Stimulated activated effector memory CD8-positive, alpha-beta T cell treated with anti-CD3 and anti-CD28 coated beads, Interleukin-12 subunit alpha, Interleukin-12 subunit beta, amount 100 ng/mL, for 72 hours (primary cell): ENCODE results near the gene SLC43A3.

Experiments
- ATAC-seq: fragments of 150-1000 bp; cut with Tn5 transposase; 2 replicates; pipeline ENCODE4 v1.10.0; 2021
- DNase-seq, 2 donors: peaks; one replicate each; pipeline ENCODE4 v3.0.0; 2021 to 2022; ENCODE audit warnings: low spot score in 2 of 2
- H3K27ac Mint-ChIP-seq: one replicate; pipeline ENCODE4 v1.8.0; 2022; ENCODE audit warnings: mild to moderate bottlenecking, mixed read lengths
- H3K36me3 Mint-ChIP-seq: one replicate; pipeline ENCODE4 v1.8.0; 2022; ENCODE audit warnings: mild to moderate bottlenecking, mixed read lengths
- H3K4me1 Mint-ChIP-seq: one replicate; pipeline ENCODE4 v1.8.0; 2022; ENCODE audit warnings: mixed read lengths
- H3K4me3 Mint-ChIP-seq: one replicate; pipeline ENCODE4 v1.8.0; 2022; ENCODE audit warnings: mild to moderate bottlenecking, mixed read lengths
- H3K9me3 Mint-ChIP-seq: one replicate; pipeline ENCODE4 v1.8.0; 2022; ENCODE audit warnings: mixed read lengths

Gene SLC43A3

DNA sequence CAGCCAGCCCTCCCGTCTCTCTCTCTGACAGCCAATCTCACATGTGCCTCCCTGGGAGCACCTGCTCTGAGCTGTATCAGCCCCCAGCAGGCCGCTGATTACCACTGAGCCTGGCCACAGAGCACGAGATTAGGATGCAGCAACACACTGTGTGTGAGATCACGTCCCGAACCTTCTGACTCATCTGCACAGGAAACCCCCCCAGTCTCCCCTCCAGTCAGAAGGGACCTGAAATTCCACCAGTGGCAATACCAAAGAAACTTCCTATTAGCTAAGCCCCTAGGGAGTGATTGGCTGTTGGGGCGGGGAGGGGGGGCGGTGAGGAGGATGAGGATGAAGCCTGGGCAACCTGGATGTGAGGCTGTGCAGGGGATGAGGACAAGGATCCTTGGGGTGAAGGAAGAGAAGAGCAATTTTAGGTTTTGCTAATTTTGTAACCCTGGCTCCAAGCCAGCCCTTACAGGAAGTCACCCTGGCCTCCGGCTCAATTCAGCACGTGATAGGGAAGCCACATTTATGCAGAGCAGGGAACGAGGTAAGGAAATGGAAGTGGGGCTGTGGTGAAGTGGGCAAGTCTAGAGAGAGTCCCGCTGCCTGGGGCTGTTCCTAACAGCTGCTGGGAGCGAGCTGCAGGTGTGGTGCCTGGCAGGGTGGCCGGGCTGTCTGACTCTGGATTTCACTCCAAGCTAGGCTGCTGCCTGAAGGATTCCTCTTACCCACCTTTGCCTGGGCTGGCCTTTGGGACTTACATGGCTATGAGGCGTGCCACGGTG, 1.9 kb downstream of the SLC43A3 start:
- ATAC-seq = peak; percentile 97
- H3K4me1 Mint-ChIP-seq = peaks cover 66% of the 10 kb centered on the region
- peak; percentile 66 to 91 for DNase-seq
- peak overlapping the region; percentile 96 for H3K27ac Mint-ChIP-seq
- H3K9me3 Mint-ChIP-seq = no peaks in the 10 kb centered on the region
- peaks cover 76% of the 10 kb centered on the region for H3K36me3 Mint-ChIP-seq
- H3K4me3 Mint-ChIP-seq = peak overlapping the region; percentile 93

DNA sequence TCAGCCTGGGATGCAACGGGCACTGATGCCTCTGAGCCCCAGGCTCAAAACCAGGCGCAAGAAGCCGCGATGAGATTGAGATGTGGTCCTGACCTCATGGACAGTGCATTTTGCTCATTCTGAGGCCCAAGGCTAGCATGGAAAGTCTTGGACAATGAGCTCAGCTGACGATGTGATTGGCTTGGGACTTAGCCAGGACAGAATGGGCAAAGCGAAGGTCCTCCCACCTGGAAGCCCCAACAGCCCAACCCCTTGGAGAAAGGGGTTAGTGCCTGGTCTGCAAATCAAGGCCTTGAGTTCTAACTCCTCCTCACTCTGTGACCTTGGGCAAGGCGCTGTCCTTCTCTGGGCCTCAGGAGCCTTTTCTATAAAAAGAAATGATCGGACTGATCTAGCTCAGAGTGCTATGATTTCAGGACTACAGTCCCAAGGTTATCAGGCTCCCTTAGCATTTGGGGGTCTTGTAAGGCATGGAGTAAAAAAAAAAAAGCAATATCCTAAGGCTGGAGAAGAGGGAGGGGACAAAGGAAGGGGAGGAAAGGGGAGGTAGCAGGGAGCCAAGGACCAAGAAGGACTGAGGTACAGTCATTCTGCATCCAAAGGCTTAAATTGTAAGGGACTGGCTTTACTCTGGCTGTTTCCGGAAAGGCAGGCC, 2.7 kb downstream of the SLC43A3 start:
- peak overlapping the region; percentile 96 for H3K27ac Mint-ChIP-seq
- peak overlapping the region; percentile 93 for H3K4me3 Mint-ChIP-seq
- no peaks in the 10 kb centered on the region for H3K9me3 Mint-ChIP-seq
- peaks cover 69% of the 10 kb centered on the region for H3K4me1 Mint-ChIP-seq
- ATAC-seq (no peak), DNase-seq (no peak)
- peaks cover 83% of the 10 kb centered on the region for H3K36me3 Mint-ChIP-seq

DNA sequence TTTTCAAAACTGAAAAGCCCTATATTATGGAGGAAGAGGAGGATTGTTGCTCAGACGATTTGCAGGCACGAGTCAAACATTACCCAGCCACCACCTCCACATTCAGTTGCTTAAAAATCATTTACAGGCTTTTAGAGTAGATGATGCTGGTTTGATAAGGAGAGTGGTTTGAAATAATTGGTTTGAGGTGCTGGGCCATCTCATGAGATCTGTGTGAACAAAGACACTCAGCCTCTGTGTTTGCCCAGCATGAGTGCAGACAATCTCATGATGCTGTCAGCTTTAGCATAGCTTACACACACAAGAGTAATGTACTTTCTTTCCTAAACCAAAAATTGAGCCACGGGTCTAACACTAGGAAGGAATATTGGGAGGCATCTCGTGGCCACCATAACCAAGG, 4.3 kb downstream of the SLC43A3 start:
- ATAC-seq (no peak), DNase-seq (no peak)
- Mint-ChIP-seq H3K36me3 (peaks cover 99% of the 10 kb centered on the region), H3K4me3 (peak overlapping the region; percentile 93), H3K27ac (peak overlapping the region; percentile 96), H3K9me3 (no peaks in the 10 kb centered on the region), H3K4me1 (peaks cover 71% of the 10 kb centered on the region)

DNA sequence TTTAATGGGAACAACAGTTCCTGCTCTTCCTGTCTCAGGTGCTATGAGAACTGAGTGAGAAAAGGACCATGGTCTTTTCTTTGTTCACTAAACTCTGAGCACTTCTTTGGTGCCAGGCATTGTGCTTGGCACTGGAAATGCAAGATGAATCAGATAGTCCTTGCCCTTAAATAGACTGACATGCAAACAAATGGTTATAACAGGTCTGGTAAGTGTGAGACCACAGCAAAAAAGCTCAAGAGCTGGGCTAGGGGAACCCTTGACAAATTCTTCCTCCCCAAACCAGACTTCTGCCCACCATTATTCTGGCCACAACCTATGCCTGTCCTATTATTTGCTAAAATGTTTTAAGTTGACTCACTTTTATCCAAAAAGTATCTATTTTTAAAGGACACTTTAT, 5.1 kb downstream of the SLC43A3 start:
- peak overlapping the region; percentile 93 for H3K4me3 Mint-ChIP-seq
- DNase-seq (no peak), ATAC-seq (no peak)
- H3K36me3 Mint-ChIP-seq = peaks cover 100% of the 10 kb centered on the region
- H3K4me1 Mint-ChIP-seq = peaks cover 70% of the 10 kb centered on the region
- H3K9me3 Mint-ChIP-seq = no peaks in the 10 kb centered on the region
- peak overlapping the region; percentile 12 for H3K27ac Mint-ChIP-seq

DNA sequence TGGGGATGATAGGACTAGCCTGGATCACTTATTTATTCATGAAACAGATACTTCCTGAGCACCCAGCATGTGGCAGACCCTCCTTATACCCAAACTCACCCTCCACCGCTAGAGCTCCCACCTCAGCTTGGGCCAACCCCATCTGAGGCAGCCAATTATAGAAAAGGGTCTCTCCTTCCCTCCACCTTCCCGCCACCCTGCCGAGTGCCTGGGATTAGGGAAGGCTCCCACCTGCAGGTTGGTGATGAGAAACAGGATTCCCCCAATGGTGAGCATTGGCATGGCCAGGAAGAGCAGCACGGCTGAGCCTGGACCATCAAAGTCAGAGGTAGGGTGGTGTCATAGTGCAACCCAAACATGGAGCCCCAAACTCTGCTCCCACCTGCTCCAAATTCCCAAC, 5.9 kb downstream of the SLC43A3 start:
- Mint-ChIP-seq H3K4me3 (peak overlapping the region; percentile 93), H3K36me3 (peaks cover 100% of the 10 kb centered on the region), H3K27ac (no peak overlapping the region), H3K4me1 (peaks cover 73% of the 10 kb centered on the region), H3K9me3 (no peaks in the 10 kb centered on the region)
- DNase-seq = no peak
- ATAC-seq = no peak

DNA sequence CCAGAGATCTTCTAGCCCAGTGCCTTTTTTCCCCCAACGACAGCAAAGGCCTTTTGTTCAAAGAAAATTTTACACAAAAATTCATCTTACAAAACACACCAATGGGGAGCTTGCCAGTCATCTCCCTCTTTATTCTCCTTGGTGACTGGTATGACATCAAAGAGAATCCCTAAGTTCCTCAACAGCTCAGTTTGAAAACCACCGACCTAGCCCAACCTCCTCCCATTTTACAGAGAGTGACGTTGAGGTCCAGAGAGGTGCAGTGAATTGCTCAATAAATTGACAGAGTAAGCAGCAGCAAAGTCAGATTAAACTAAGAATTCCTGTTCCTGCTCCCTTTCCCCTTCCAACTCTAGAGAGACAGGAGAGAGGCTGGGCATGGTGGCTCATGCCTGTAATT, 7.8 kb downstream of the SLC43A3 start:
- no peak for ATAC-seq
- Mint-ChIP-seq H3K4me1 (peaks cover 77% of the 10 kb centered on the region), H3K27ac (no peak overlapping the region), H3K4me3 (no peak overlapping the region), H3K36me3 (peaks cover 100% of the 10 kb centered on the region), H3K9me3 (no peaks in the 10 kb centered on the region)
- DNase-seq = no peak

DNA sequence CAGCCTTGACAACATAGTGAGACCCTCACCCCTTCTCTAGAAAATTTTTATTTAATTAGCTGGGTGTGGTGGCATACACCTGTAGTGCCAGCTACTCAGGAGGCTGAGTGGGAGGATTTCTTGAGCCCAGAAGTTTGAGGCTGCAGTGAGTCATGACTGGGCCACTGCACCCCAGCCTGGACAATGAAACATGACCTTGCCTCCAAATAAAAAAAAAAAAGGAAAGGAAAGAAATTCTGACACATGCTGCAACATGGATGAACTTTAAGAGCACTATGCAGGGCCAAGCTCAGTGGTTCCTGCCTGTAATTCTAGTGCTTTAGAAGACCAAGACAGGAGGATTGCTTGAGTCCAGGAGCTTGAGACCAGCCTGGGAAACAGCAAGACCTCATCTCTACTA, 8.8 kb downstream of the SLC43A3 start:
- DNase-seq = no peak
- ATAC-seq = no peak
- Mint-ChIP-seq H3K36me3 (peaks cover 100% of the 10 kb centered on the region), H3K27ac (no peak overlapping the region), H3K4me1 (peaks cover 77% of the 10 kb centered on the region), H3K4me3 (no peak overlapping the region), H3K9me3 (no peaks in the 10 kb centered on the region)

DNA sequence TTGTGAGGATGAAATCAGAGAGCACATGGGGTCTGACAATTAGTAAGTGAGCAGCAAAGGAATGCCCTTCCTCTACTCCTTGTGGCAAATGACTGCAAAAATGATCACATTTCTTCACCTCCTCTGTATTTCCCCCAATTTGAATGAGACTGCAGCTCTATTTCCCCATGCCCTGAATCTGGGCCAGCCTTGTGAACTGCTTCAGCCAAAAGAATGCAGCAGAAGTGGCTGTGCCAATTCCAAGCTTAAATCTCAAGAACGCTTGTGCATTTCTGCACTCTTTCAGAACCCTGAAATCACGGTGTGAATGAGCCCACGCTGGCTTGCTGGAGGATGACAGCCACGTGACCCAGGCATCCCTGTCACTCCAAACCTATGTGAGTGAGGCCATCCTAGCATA, 9.9 kb downstream of the SLC43A3 start:
- Mint-ChIP-seq H3K27ac (no peak overlapping the region), H3K36me3 (peaks cover 100% of the 10 kb centered on the region), H3K4me1 (peaks cover 71% of the 10 kb centered on the region), H3K4me3 (no peak overlapping the region), H3K9me3 (no peaks in the 10 kb centered on the region)
- no peak for ATAC-seq
- DNase-seq = no peak

DNA sequence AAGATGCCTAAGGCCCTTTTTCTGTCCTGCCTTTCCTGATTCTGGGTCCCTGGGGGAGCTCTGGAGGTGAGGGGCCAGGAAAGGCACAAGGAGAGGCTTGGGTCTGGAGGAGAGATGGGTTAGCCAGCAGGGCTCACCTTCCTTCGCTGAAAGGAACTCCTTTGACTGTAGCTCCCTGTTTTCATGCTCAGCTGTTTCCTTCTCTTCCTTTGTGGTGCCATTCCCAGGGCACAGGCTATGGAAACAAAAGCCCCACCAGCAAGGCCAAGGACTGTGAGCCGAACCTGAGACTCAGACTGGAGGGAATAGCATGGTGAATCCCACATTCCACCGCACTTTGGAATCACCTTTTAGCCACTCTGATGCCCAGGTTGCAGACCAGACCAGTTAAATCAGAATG, 10.5 kb downstream of the SLC43A3 start:
- H3K36me3 Mint-ChIP-seq = peaks cover 100% of the 10 kb centered on the region
- peak overlapping the region; percentile 70 for H3K27ac Mint-ChIP-seq
- ATAC-seq (no peak), DNase-seq (no peak)
- H3K4me3 Mint-ChIP-seq = no peak overlapping the region
- no peaks in the 10 kb centered on the region for H3K9me3 Mint-ChIP-seq
- peaks cover 65% of the 10 kb centered on the region for H3K4me1 Mint-ChIP-seq

DNA sequence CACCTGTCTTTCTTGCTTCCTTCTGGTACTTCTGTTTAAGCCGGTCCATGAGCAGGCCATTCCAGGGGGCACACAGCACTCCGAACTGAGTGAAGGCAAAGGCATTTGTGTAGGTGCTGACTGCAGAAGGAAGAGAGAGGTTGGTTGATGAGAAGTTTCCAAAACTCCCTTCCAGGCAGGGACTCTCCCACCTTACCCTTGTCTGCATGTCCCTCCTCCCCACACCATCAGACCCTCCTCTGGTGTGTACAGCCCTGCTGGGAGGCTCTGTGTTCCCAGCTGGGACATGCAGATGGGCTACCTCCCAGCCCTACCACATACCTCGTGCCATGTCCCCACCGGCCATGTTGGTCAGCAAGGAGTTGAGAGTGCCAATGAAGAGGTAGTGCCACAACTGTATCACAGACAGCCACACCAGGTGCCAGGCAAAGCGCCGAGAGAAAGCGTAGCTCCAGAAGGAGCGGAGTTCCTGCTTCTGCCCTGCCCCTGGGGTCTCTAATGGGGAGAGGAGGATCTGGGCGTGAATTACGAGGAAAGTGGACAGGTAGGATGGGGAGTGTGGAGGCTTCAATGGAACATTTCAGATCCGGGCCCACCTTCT, 12.2 kb downstream of the SLC43A3 start:
- DNase-seq (no peak), ATAC-seq (peak; percentile 26)
- Mint-ChIP-seq H3K36me3 (peaks cover 100% of the 10 kb centered on the region), H3K27ac (peak overlapping the region; percentile 64), H3K4me3 (no peak overlapping the region), H3K9me3 (no peaks in the 10 kb centered on the region), H3K4me1 (peaks cover 61% of the 10 kb centered on the region)

DNA sequence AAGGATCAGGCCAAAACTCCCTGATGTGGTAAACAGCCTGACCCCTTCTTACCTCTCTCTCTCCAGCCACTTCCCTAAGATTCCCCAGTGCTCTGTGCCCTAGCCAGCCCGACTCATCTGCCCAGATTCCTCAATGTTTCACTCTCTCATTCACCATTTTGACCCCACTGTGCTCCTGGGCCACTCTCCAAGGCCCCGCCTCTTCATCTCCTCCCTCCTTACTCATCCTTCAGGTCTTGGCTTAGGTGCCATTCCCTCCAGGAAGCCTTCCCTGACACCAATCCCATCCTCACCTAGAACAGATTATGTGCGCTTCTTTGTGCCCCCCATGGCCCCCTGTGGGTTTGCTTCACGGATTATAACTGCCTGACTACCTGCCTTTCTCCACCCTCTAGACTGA, 13.2 kb downstream of the SLC43A3 start:
- no peak overlapping the region for H3K4me3 Mint-ChIP-seq
- no peaks in the 10 kb centered on the region for H3K9me3 Mint-ChIP-seq
- DNase-seq (no peak), ATAC-seq (no peak)
- H3K36me3 Mint-ChIP-seq = peaks cover 100% of the 10 kb centered on the region
- peaks cover 62% of the 10 kb centered on the region for H3K4me1 Mint-ChIP-seq
- H3K27ac Mint-ChIP-seq = peak overlapping the region; percentile 80

DNA sequence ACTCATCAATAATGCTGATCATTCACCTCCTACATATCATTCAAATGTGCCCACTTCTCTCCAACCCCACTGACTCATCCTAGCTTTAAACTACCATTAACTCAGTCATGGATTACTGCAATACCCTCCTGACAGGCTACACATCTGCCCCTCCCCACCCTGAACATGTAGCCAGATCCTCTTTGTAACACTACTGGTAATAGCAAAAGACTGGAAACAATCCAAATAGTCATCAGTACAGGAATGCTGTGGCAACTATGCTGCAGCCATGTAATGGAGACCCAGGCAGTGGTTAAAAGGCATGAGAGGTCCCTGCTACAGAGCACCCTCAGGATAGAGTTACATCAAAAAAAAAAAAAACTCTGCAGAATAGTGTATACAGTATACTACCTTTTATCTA, 16.6 kb downstream of the SLC43A3 start:
- Mint-ChIP-seq H3K4me3 (no peak overlapping the region), H3K36me3 (peaks cover 100% of the 10 kb centered on the region), H3K9me3 (no peaks in the 10 kb centered on the region), H3K27ac (peak overlapping the region; percentile 51), H3K4me1 (peaks cover 70% of the 10 kb centered on the region)
- no peak for DNase-seq
- no peak for ATAC-seq

DNA sequence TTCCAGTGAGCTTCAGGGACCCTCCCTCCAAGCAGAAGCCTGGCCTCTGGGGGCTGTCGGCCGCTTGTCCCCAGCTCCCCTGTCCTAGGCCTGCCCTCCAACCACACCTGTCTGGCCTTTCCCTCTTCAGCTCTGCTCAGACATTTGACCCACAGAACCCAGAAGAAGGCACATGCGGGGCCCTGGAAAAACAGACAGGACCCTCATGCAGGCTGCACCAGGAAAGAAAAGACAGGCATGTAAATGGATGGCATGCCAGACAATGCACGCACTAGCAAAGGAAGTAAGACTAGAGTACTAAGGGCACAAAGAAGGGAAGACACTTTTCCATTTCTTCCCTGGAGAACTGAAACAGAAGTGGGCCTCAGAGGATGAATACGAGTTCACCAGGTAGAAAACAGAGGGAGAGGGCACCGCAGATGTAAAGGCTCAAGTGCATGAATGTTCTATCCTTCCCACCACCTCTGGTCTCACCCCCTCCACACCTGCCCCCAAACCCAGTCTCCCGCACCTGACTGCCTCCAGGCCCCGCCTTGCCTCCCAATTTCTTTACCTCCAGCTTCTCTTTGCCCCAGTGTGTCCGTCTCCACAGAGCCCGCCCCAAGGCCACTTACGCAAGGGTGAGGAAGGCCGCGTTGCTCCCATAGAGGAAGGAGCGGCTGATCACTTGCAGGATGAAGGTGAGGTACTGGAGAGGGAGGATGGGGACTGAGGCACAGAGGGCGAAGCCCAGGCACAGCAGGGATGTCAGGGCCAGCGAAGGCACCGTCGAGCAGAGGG, 17.4 kb downstream of the SLC43A3 start:
- Mint-ChIP-seq H3K4me1 (peaks cover 69% of the 10 kb centered on the region), H3K4me3 (no peak overlapping the region), H3K36me3 (peaks cover 100% of the 10 kb centered on the region), H3K9me3 (no peaks in the 10 kb centered on the region), H3K27ac (peak overlapping the region; percentile 51)
- ATAC-seq (no peak), DNase-seq (no peak)

DNA sequence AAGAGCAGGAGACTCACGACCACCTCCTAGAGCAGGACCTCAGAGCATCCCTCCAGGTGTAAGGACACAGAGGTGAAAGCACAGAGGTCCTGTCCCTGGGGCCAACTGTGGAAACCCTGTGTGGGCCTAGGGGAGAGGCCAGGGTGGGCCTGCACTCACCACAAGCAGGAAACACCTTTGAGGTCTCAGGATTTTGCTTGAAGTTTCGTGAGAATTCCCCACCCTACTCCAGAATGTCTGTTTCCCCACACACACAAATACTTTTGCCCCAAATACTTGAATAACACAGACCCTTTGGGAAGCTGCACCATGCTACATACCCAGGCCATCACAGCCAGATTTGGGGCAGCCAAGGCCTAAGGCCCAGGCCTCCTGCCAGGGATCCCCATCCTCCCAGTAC, 18.1 kb downstream of the SLC43A3 start:
- Mint-ChIP-seq H3K36me3 (peaks cover 100% of the 10 kb centered on the region), H3K4me3 (no peak overlapping the region), H3K4me1 (peaks cover 64% of the 10 kb centered on the region), H3K9me3 (no peaks in the 10 kb centered on the region), H3K27ac (peak overlapping the region; percentile 51)
- ATAC-seq = no peak
- no peak for DNase-seq

DNA sequence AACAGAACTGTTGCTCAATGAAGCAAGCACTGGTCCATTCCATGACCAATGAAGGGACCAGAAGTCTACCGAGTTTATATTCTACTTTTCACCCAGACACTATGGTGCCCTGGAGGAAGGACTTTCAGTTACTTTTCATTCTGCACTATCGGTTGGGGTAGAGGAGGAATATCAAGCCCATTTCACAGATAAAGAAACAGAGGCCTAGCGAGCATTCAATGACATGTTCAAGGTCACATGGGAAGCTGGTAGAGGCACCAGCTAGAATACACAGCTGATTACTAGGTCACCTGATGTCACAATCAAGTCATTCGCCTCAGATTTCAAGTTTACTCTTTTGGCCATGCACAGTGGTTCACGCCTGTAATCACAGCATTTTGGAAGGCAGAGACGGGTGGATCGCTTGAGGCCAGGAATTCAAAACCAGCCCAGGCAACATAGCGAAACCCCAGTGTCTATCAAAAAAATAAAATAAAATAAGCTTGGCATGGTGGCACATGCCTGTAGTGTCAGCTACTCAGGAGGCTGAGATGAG, 18.9 kb downstream of the SLC43A3 start:
- Mint-ChIP-seq H3K36me3 (peaks cover 100% of the 10 kb centered on the region), H3K9me3 (no peaks in the 10 kb centered on the region), H3K4me3 (no peak overlapping the region), H3K4me1 (peaks cover 60% of the 10 kb centered on the region), H3K27ac (peak overlapping the region; percentile 51)
- ATAC-seq (no peak), DNase-seq (no peak)
